ENCODE results near the gene BATF3.

- TF ChIP-seq, protein P1, sequence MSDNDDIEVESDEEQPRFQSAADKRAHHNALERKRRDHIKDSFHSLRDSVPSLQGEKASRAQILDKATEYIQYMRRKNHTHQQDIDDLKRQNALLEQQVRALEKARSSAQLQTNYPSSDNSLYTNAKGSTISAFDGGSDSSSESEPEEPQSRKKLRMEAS (IDR thresholded peaks at IDR 0.05; ENCODE audit: low read depth), result no peak
- TF ChIP-seq, protein P2, sequence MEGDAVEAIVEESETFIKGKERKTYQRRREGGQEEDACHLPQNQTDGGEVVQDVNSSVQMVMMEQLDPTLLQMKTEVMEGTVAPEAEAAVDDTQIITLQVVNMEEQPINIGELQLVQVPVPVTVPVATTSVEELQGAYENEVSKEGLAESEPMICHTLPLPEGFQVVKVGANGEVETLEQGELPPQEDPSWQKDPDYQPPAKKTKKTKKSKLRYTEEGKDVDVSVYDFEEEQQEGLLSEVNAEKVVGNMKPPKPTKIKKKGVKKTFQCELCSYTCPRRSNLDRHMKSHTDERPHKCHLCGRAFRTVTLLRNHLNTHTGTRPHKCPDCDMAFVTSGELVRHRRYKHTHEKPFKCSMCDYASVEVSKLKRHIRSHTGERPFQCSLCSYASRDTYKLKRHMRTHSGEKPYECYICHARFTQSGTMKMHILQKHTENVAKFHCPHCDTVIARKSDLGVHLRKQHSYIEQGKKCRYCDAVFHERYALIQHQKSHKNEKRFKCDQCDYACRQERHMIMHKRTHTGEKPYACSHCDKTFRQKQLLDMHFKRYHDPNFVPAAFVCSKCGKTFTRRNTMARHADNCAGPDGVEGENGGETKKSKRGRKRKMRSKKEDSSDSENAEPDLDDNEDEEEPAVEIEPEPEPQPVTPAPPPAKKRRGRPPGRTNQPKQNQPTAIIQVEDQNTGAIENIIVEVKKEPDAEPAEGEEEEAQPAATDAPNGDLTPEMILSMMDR (IDR thresholded peaks at IDR 0.05), result no peak
- TF ChIP-seq TEAD4 (IDR thresholded peaks at IDR 0.05; ENCODE audit: borderline replicate concordance, insufficient read depth) (no peak), ELF1 (IDR thresholded peaks at IDR 0.05) (no peak), POLR2AphosphoS5 (IDR thresholded peaks at IDR 0.05; ENCODE audit: low read depth, low read length) (no peak), SMC3 (IDR thresholded peaks at IDR 0.05; ENCODE audit: low read depth, low read length) (no peak)
- TF ChIP-seq, protein P3, sequence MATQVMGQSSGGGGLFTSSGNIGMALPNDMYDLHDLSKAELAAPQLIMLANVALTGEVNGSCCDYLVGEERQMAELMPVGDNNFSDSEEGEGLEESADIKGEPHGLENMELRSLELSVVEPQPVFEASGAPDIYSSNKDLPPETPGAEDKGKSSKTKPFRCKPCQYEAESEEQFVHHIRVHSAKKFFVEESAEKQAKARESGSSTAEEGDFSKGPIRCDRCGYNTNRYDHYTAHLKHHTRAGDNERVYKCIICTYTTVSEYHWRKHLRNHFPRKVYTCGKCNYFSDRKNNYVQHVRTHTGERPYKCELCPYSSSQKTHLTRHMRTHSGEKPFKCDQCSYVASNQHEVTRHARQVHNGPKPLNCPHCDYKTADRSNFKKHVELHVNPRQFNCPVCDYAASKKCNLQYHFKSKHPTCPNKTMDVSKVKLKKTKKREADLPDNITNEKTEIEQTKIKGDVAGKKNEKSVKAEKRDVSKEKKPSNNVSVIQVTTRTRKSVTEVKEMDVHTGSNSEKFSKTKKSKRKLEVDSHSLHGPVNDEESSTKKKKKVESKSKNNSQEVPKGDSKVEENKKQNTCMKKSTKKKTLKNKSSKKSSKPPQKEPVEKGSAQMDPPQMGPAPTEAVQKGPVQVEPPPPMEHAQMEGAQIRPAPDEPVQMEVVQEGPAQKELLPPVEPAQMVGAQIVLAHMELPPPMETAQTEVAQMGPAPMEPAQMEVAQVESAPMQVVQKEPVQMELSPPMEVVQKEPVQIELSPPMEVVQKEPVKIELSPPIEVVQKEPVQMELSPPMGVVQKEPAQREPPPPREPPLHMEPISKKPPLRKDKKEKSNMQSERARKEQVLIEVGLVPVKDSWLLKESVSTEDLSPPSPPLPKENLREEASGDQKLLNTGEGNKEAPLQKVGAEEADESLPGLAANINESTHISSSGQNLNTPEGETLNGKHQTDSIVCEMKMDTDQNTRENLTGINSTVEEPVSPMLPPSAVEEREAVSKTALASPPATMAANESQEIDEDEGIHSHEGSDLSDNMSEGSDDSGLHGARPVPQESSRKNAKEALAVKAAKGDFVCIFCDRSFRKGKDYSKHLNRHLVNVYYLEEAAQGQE (IDR thresholded peaks at IDR 0.05; ENCODE audit: low read depth, low read length), result no peak
These were observed 24.8 kb downstream of the BATF3 start for GRCh38 chr1:212674872-212675271.
